ENCODE results near the gene VAMP7. TPM values are rescaled to one million over a fixed set of nuclear protein-coding genes. Genes with fewer than 3 reads are reported as not detected.

The VAMP7 gene
- total and polyA plus RNA-seq, 2 of the 13 experiments (the other 11 are each of a cell fraction or from before 2014, with no cell fraction given) = 13.4 to 20.7 TPM

DNA sequence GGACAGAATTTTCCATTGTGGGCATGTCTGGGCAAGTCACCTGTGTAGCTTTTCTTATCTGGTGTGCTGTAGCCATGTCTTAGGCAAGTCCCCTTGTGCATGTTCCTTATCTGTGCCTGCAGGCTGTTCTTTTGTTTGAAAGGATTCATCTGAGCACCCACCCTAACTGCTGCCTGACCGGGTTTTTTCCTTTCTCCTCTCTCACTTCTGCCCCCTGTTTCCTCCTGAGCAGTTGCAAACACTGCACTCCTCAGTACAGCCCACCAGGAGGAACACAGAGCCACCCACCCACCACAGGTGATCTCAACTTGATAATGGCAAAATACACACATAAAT, 87.1 kb downstream of the VAMP7 start:
- H4K20me1 ChIP-seq (ENCODE audit: insufficient read depth, low read length) = no peaks in the 10 kb centered on the region
- H3K27ac ChIP-seq (ENCODE audit: extremely low read length, insufficient read depth, low read length) = no peak overlapping the region
- H3K4me2 ChIP-seq (ENCODE audit: low read depth, low read length) = no peak overlapping the region
- DNase-seq (ENCODE audit: low spot score) (no peak), ATAC-seq (no peak), FAIRE-seq (no peak)
- in situ Hi-C loops (cut with HindIII; ENCODE audit: extremely low pct_ligation_motif_present, low pct_unique_long_range_greater_than_20kb) (no loop called here), intact Hi-C loops (cut with micrococcal nuclease; ENCODE audit: unreplicated experiment) (no loop called here)
- no peak overlapping the region for H2AFZ ChIP-seq (ENCODE audit: low read length)
- no TSS peak for BruUV-seq (replicated peaks)
- TF ChIP-seq ATF7 (IDR thresholded peaks at IDR 0.05) = no peak
- TF ChIP-seq ATF7 (CRISPR knock-in tag; IDR thresholded peaks at IDR 0.05) = no peak
- no peak for TF ChIP-seq ARID2 (CRISPR knock-in tag; IDR thresholded peaks at IDR 0.05; ENCODE audit: borderline replicate concordance)
- no peak for TF ChIP-seq MTA1 (CRISPR knock-in tag; IDR thresholded peaks at IDR 0.05; ENCODE audit: borderline replicate concordance)
- TF ChIP-seq SRSF4 (IDR thresholded peaks at IDR 0.05; ENCODE audit: low read depth, low read length, poor library complexity, severe bottlenecking) = no peak
- TF ChIP-seq NBN (conservative IDR thresholded peaks at IDR 0.05) = no peak
- TF ChIP-seq U2AF1 (optimal IDR thresholded peaks at IDR 0.05; ENCODE audit: low read depth, low read length) = no peak
- no peak for TF ChIP-seq HNF4G (IDR thresholded peaks at IDR 0.05; ENCODE audit: borderline replicate concordance, low read depth, low read length)
- TF ChIP-seq HNF4G (CRISPR knock-in tag; IDR thresholded peaks at IDR 0.05; ENCODE audit: borderline replicate concordance, low read depth) = no peak
- TF ChIP-seq PBX2 (CRISPR knock-in tag; IDR thresholded peaks at IDR 0.05) = no peak
- no peak for TF ChIP-seq ZNF296 (CRISPR knock-in tag; conservative IDR thresholded peaks at IDR 0.05)
- no peak for TF ChIP-seq ZBTB20 (CRISPR knock-in tag; IDR thresholded peaks at IDR 0.05; ENCODE audit: borderline replicate concordance, low read depth)
- no peak for TF ChIP-seq ZNF737 (CRISPR knock-in tag; IDR thresholded peaks at IDR 0.05; ENCODE audit: borderline replicate concordance)
- TF ChIP-seq JUND (CRISPR knock-in tag; IDR thresholded peaks at IDR 0.05) = no peak
- no peak for TF ChIP-seq MZF1 (CRISPR knock-in tag; IDR thresholded peaks at IDR 0.05; ENCODE audit: borderline replicate concordance)
- no peak for TF ChIP-seq RBM22 (optimal IDR thresholded peaks at IDR 0.05; ENCODE audit: low read length)
- no peak for TF ChIP-seq ZNF441 (CRISPR knock-in tag; IDR thresholded peaks at IDR 0.05; ENCODE audit: borderline replicate concordance)
- no peak for TF ChIP-seq POGZ (CRISPR knock-in tag; IDR thresholded peaks at IDR 0.05)
- TF ChIP-seq ZNF749 (CRISPR knock-in tag; IDR thresholded peaks at IDR 0.05; ENCODE audit: borderline replicate concordance) = no peak
- TF ChIP-seq CEBPB (IDR thresholded peaks at IDR 0.05; ENCODE audit: borderline replicate concordance, low read depth, low read length) = no peak
- TF ChIP-seq ADNP (CRISPR knock-in tag; IDR thresholded peaks at IDR 0.05) = no peak
- no peak for TF ChIP-seq ETV6 (CRISPR knock-in tag; conservative IDR thresholded peaks at IDR 0.05)
- no peaks in the 10 kb centered on the region for H3K4me1 ChIP-seq (ENCODE audit: insufficient read depth, low read length)
- ChIA-PET POLR2A (no interaction called here), CTCF (ENCODE audit: low intra/inter-chr PET ratio, low total read pairs) (no interaction called here)
- H3K27me3 ChIP-seq (ENCODE audit: control insufficient read depth in 1 of 2, insufficient read depth in 2 of 2, low read length in 2 of 2) = no peaks in the 10 kb centered on the region
- WGBS (ENCODE audit: low lambda C conversion rate) = 4% methylated on average over 1 of the region's 1 CpG
- H3K9me3 ChIP-seq (ENCODE audit: low read length) = peaks cover 49% of the 10 kb centered on the region
- no peaks in the 10 kb centered on the region for H3K36me3 ChIP-seq (replicated peaks in 1 of 2; ENCODE audit: control insufficient read depth in 1 of 2, insufficient read depth in 2 of 2, low read length in 2 of 2)
- H3K79me2 ChIP-seq (ENCODE audit: insufficient read depth, low read length) = no peaks in the 10 kb centered on the region
- no peak overlapping the region for H3K9ac ChIP-seq (ENCODE audit: insufficient read depth, low read depth, low read length)
- H3K4me3 ChIP-seq (replicated peaks in 1 of 3; ENCODE audit: insufficient read depth in 1 of 3, low read depth in 2 of 3, low read length in 3 of 3) = no peak overlapping the region
